HG03439 (cell line): ENCODE measurements around the gene GRM4.

Source experiments
- ATAC-seq: cut with Tn5 transposase; IDR thresholded peaks from one replicate; pipeline ENCODE4 v1.9.1; 2021; ENCODE audit warnings: mild to moderate bottlenecking, moderate library complexity; ENCODE audit not compliant: unreplicated experiment

The GRM4 gene

GRCh38 chr6:34110610-34111009 lies 35.3 kb downstream of the GRM4 start:
- no peak for ATAC-seq

- no peak for ATAC-seq
Observed at GRCh38 chr6:34108176-34108575, 37.7 kb downstream of the GRM4 start.

GRCh38 chr6:34106900-34107299 lies 39.0 kb downstream of the GRM4 start:
- ATAC-seq, result no peak

GRCh38 chr6:34106421-34106820 lies 39.5 kb downstream of the GRM4 start:
- no peak for ATAC-seq

GRCh38 chr6:34104628-34105027 lies 41.3 kb downstream of the GRM4 start:
- no peak for ATAC-seq

- ATAC-seq, result no peak
Observed at GRCh38 chr6:34104186-34104585, 41.7 kb downstream of the GRM4 start.

- ATAC-seq, result no peak
Observed at GRCh38 chr6:34103321-34103720, 42.6 kb downstream of the GRM4 start.

- ATAC-seq, result no peak
Observed at GRCh38 chr6:34102696-34103095, 43.2 kb downstream of the GRM4 start.

- ATAC-seq, result no peak
Observed at GRCh38 chr6:34102099-34102656, 43.7 kb downstream of the GRM4 start.

GRCh38 chr6:34100788-34101187 lies 45.1 kb downstream of the GRM4 start:
- ATAC-seq, result no peak

GRCh38 chr6:34099878-34100277 lies 46.0 kb downstream of the GRM4 start:
- ATAC-seq, result no peak

- no peak for ATAC-seq
Observed at GRCh38 chr6:34098045-34098936, 47.6 kb downstream of the GRM4 start.

GRCh38 chr6:34096814-34097213 lies 49.1 kb downstream of the GRM4 start:
- ATAC-seq, result no peak

- no peak for ATAC-seq
Observed at GRCh38 chr6:34096193-34096592, 49.7 kb downstream of the GRM4 start.

- ATAC-seq, result no peak
Observed at GRCh38 chr6:34095741-34096140, 50.1 kb downstream of the GRM4 start.

GRCh38 chr6:34095136-34095505 lies 50.8 kb downstream of the GRM4 start:
- ATAC-seq, result no peak

- ATAC-seq, result no peak
Observed at GRCh38 chr6:34094474-34095135, 51.3 kb downstream of the GRM4 start.

GRCh38 chr6:34093854-34094430 lies 51.9 kb downstream of the GRM4 start:
- ATAC-seq, result no peak

- no peak for ATAC-seq
Observed at GRCh38 chr6:34093206-34093605, 52.7 kb downstream of the GRM4 start.

GRCh38 chr6:34092631-34093030 lies 53.3 kb downstream of the GRM4 start:
- ATAC-seq, result no peak

- no peak for ATAC-seq
Observed at GRCh38 chr6:34090935-34091334, 55.0 kb downstream of the GRM4 start.

- ATAC-seq, result no peak
Observed at GRCh38 chr6:34090529-34090928, 55.4 kb downstream of the GRM4 start.
